Muscle of leg (tissue), 11 donors: ENCODE results near the gene KCNJ1. TPM values are rescaled to one million over a fixed set of nuclear protein-coding genes. Genes with fewer than 3 reads are reported as not detected.

ENCODE experiments used
- DNase-seq: peaks from one replicate; pipeline ENCODE4 v3.0.0; 2013
- H3K27ac ChIP-seq: one replicate; pipeline ENCODE4 v1.5.1; 2013; ENCODE audit warnings: mild to moderate bottlenecking, low read length, control low read depth
- H3K27me3 ChIP-seq: one replicate; pipeline ENCODE4 v1.6.1; 2013; ENCODE audit warnings: low read length; ENCODE audit not compliant: control insufficient read depth, insufficient read depth
- H3K36me3 ChIP-seq: one replicate; pipeline ENCODE4 v1.6.1; 2013; ENCODE audit warnings: low read length; ENCODE audit not compliant: control insufficient read depth, insufficient read depth
- H3K4me1 ChIP-seq: one replicate; pipeline ENCODE4 v1.6.1; 2013; ENCODE audit warnings: low read length; ENCODE audit not compliant: control insufficient read depth, insufficient read depth
- H3K4me3 ChIP-seq: one replicate; pipeline ENCODE4 v1.5.1; 2013; ENCODE audit warnings: low read length, control low read depth
- H3K9me3 ChIP-seq: replicated peaks from 2 replicates; pipeline ENCODE4 v1.6.1; 2013; ENCODE audit warnings: low read depth, low read length; ENCODE audit not compliant: control insufficient read depth
- WGBS: methylation state at CpG from one replicate; pipeline ENCODE4 v1.1.5; 2013; ENCODE audit warnings: missing lambda C conversion rate; ENCODE audit not compliant: insufficient coverage; 5-methylcytosine and 5-hydroxymethylcytosine counted together
- polyA plus RNA-seq, 8 donors: library from polyadenylated mRNA; unstranded; fragments of 120-200 nt; gene quantifications; one replicate each; pipeline versions ENCODE4 v1.2.1 to v1.2.3, GENCODE V29; 2013; ENCODE audit warnings: inconsistent platforms in 1 of 8, low replicate concordance in 1 of 8; ENCODE audit not compliant: insufficient read length in 8 of 8, insufficient read depth in 1 of 8
- total RNA-seq: library from RNA; stranded (reverse); fragments of 120-200 nt; gene quantifications from one replicate; pipeline ENCODE4 v1.2.4, GENCODE V29; 2013

Gene KCNJ1
- total and polyA plus RNA-seq, 9 donors: 0.08 to 0.44 (median 0.19) TPM; not detected in 1

DNA sequence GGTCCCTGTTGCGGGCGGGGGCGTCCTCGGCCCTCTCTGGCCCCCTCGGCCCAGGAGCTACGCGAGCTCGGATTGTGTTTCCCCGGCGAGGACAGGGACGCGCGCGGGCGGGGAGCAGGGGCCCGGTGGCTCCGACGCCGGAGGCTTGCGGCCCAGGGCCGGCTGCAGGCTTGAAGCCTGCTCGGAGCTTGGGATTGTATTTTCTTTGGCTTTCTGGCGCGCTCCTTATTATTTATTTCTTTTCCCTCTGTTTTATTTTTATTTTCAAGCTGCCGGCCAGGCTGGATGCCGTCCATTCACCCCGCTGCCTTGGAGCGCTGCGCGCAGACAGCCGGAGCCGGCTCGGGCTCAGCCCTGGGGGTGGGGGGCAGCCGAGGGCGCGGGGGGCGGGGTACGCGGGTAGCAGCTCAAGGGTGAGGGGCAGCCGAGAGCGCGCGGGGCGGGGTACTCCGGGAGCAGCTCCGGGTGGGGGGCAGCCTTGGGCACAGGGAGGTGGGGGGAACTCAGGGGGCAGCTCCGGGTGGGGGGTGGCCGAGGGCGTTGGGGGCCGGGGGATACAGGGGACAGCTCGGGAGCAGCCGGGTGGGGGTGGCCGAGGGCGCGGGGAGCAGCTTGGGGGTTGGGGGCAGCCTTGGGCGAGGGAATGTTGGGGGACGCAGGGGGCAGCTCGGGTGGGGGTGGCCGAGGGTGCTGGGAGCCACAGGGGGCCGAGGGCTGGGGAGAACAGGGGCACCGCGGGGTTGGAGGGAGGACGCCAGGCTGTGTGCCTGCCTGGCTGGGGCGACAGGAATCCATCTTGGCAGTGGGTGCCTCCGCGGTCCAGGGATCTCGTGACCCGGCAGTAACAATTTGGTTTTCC, 42.7 kb downstream of the KCNJ1 start:
- peak; percentile 83 for DNase-seq
- Histone ChIP-seq H3K36me3 (no peaks in the 10 kb centered on the region), H3K4me3 (no peak overlapping the region), H3K27ac (peak overlapping the region; percentile 42), H3K9me3 (peaks cover 2% of the 10 kb centered on the region), H3K4me1 (peaks cover 6% of the 10 kb centered on the region), H3K27me3 (peaks cover 2% of the 10 kb centered on the region)
- 17% methylated on average over 31 of the region's 68 CpGs for WGBS

GRCh38 chr11:128823753-128824152, 43.3 kb downstream of the KCNJ1 start:
- H3K4me3 ChIP-seq: no peak overlapping the region
- peaks cover 2% of the 10 kb centered on the region for H3K9me3 ChIP-seq
- H3K36me3 ChIP-seq: no peaks in the 10 kb centered on the region
- no CpG with 5 or more reads among the region's 11 CpGs for WGBS
- no peak for DNase-seq
- peaks cover 6% of the 10 kb centered on the region for H3K27me3 ChIP-seq
- H3K4me1 ChIP-seq: peaks cover 6% of the 10 kb centered on the region
- H3K27ac ChIP-seq: peak overlapping the region; percentile 42

- WGBS: 87% methylated on average over 2 of the region's 2 CpGs
- peaks cover 2% of the 10 kb centered on the region for H3K9me3 ChIP-seq
- DNase-seq: no peak
- H3K27ac ChIP-seq: no peak overlapping the region
- no peaks in the 10 kb centered on the region for H3K36me3 ChIP-seq
- no peak overlapping the region for H3K4me3 ChIP-seq
- H3K27me3 ChIP-seq: peaks cover 6% of the 10 kb centered on the region
- peaks cover 6% of the 10 kb centered on the region for H3K4me1 ChIP-seq
Observed at GRCh38 chr11:128822130-128822529, 45.0 kb downstream of the KCNJ1 start.

- Histone ChIP-seq H3K9me3 (peaks cover 2% of the 10 kb centered on the region), H3K27me3 (peaks cover 6% of the 10 kb centered on the region), H3K27ac (no peak overlapping the region), H3K4me1 (peaks cover 6% of the 10 kb centered on the region), H3K36me3 (no peaks in the 10 kb centered on the region), H3K4me3 (no peak overlapping the region)
- no peak for DNase-seq
- 27% methylated on average over 1 of the region's 4 CpGs for WGBS
Observed at GRCh38 chr11:128821556-128821955, 45.5 kb downstream of the KCNJ1 start.

- H3K27me3 ChIP-seq: peaks cover 6% of the 10 kb centered on the region
- H3K9me3 ChIP-seq: no peaks in the 10 kb centered on the region
- WGBS: 86% methylated on average over 2 of the region's 8 CpGs
- no peak for DNase-seq
- H3K27ac ChIP-seq: no peak overlapping the region
- no peaks in the 10 kb centered on the region for H3K36me3 ChIP-seq
- no peak overlapping the region for H3K4me3 ChIP-seq
- peaks cover 3% of the 10 kb centered on the region for H3K4me1 ChIP-seq
Observed at GRCh38 chr11:128819198-128819597, 47.9 kb downstream of the KCNJ1 start.

DNA sequence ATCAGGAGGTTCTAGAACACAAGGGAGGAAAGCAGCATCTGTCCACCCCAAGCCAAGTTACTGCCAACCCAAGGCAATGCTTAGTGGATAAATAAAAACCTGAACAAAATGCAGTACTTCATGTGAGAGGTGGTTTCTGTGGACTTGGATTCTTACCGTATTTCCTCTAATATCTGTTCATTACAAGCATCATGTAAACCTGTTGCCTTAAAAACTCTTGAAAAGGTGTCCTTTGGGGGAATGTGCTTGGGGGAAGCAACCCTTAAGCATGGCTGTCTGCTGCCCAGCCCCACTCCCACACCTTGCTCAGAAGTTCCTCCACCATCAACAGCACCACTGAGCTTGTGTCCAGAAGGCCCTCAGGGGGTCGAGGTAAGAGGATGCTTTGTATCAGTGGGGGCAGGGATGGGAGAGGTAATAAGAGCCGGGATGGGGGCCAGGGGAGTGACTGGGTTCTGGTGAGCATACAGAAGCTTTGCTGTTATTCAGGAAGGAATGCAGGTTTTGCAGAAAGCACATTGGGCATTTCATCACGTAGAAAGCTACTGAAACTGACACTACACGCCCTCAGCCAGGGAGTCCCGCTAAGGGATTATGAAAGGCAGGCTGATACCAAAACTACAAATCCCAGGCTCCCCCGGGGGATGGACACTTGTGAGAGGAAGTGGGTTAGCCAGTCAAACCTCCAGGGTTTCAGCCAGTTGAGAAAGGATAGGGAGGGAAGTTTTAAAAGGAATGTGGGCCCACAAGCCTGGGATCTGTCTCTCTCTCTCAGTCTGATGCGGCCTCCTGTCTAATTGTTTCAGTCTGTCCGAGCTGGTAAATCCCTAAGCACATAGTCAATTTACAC, 52.0 kb downstream of the KCNJ1 start:
- DNase-seq: peak; percentile 88
- H3K36me3 ChIP-seq: peaks cover 7% of the 10 kb centered on the region
- WGBS: no CpG with 5 or more reads among the region's 9 CpGs
- no peaks in the 10 kb centered on the region for H3K9me3 ChIP-seq
- H3K27ac ChIP-seq: no peak overlapping the region
- peaks cover 4% of the 10 kb centered on the region for H3K27me3 ChIP-seq
- peaks cover 3% of the 10 kb centered on the region for H3K4me1 ChIP-seq
- no peak overlapping the region for H3K4me3 ChIP-seq

GRCh38 chr11:128813729-128814128, 53.4 kb downstream of the KCNJ1 start:
- Histone ChIP-seq H3K4me3 (no peak overlapping the region), H3K4me1 (peaks cover 3% of the 10 kb centered on the region), H3K9me3 (no peaks in the 10 kb centered on the region), H3K36me3 (peaks cover 10% of the 10 kb centered on the region), H3K27me3 (no peaks in the 10 kb centered on the region), H3K27ac (no peak overlapping the region)
- DNase-seq: no peak
- 84% methylated on average over 3 of the region's 4 CpGs for WGBS

GRCh38 chr11:128810784-128811514, 56.1 kb downstream of the KCNJ1 start:
- 38% methylated on average over 2 of the region's 8 CpGs for WGBS

GRCh38 chr11:128809128-128809527, 58.0 kb downstream of the KCNJ1 start:
- peaks cover 13% of the 10 kb centered on the region for H3K36me3 ChIP-seq
- DNase-seq: no peak
- no peaks in the 10 kb centered on the region for H3K4me1 ChIP-seq
- H3K27ac ChIP-seq: no peak overlapping the region
- no peaks in the 10 kb centered on the region for H3K9me3 ChIP-seq
- no peaks in the 10 kb centered on the region for H3K27me3 ChIP-seq
- H3K4me3 ChIP-seq: no peak overlapping the region
- 81% methylated on average over 5 of the region's 6 CpGs for WGBS

More at GRCh38 chr11:128810784-128811514, 56.1 kb downstream of the KCNJ1 start:
- H3K9me3 ChIP-seq: no peaks in the 10 kb centered on the region
- no peak overlapping the region for H3K27ac ChIP-seq
- H3K4me1 ChIP-seq: peaks cover 3% of the 10 kb centered on the region
- H3K27me3 ChIP-seq: no peaks in the 10 kb centered on the region
- peaks cover 10% of the 10 kb centered on the region for H3K36me3 ChIP-seq
- no peak for DNase-seq
- H3K4me3 ChIP-seq: no peak overlapping the region

GRCh38 chr11:128807909-128808308, 59.2 kb downstream of the KCNJ1 start:
- H3K4me3 ChIP-seq: no peak overlapping the region
- H3K27me3 ChIP-seq: no peaks in the 10 kb centered on the region
- no peak for DNase-seq
- H3K36me3 ChIP-seq: peaks cover 13% of the 10 kb centered on the region
- H3K4me1 ChIP-seq: no peaks in the 10 kb centered on the region
- H3K27ac ChIP-seq: no peak overlapping the region
- no peaks in the 10 kb centered on the region for H3K9me3 ChIP-seq
